DMS153 treated with DMSO at 0.1 percent for 48 hours (cell line): ENCODE measurements around the gene ESRRB.

Experiments used
- DNase-seq: peaks from one replicate; lab custom pipeline; 2025; ENCODE audit not compliant: unreplicated experiment; lab: John Stamatoyannopoulos, UW

ESRRB gene

GRCh38 chr14:76351941-76352340 lies 24.0 kb upstream of the ESRRB start:
- no peak for DNase-seq

GRCh38 chr14:76352639-76353281 lies 23.2 kb upstream of the ESRRB start:
- DNase-seq = peak; percentile 12

GRCh38 chr14:76354310-76354709 lies 21.6 kb upstream of the ESRRB start:
- no peak for DNase-seq

- DNase-seq = no peak
These were observed 20.2 kb upstream of the ESRRB start for GRCh38 chr14:76355771-76356170.

GRCh38 chr14:76371066-76371465 lies 4.9 kb upstream of the ESRRB start:
- DNase-seq = no peak

- no peak for DNase-seq
These were observed 2.5 kb upstream of the ESRRB start for GRCh38 chr14:76373456-76373855.

GRCh38 chr14:76375484-76375883 lies 453 bp upstream of the ESRRB start:
- DNase-seq = no peak

- DNase-seq = no peak
These were observed 506 bp downstream of the ESRRB start for GRCh38 chr14:76376409-76376877.

- no peak for DNase-seq
These were observed 1.2 kb downstream of the ESRRB start for GRCh38 chr14:76376878-76377734.

GRCh38 chr14:76377735-76378074 lies 1.8 kb downstream of the ESRRB start:
- DNase-seq = no peak

- DNase-seq = no peak
These were observed 5.1 kb downstream of the ESRRB start for GRCh38 chr14:76380991-76381390.

- no peak for DNase-seq
These were observed 6.0 kb downstream of the ESRRB start for GRCh38 chr14:76381817-76382494.

- no peak for DNase-seq
These were observed 6.5 kb downstream of the ESRRB start for GRCh38 chr14:76382495-76382832.

- DNase-seq = no peak
These were observed 9.5 kb downstream of the ESRRB start for GRCh38 chr14:76385435-76385834.

GRCh38 chr14:76386944-76387782 lies 11.2 kb downstream of the ESRRB start:
- DNase-seq = peak; percentile 24

GRCh38 chr14:76389841-76390240 lies 13.9 kb downstream of the ESRRB start:
- no peak for DNase-seq

GRCh38 chr14:76390621-76391020 lies 14.7 kb downstream of the ESRRB start:
- DNase-seq = no peak

GRCh38 chr14:76391981-76392690 lies 16.2 kb downstream of the ESRRB start:
- no peak for DNase-seq

GRCh38 chr14:76394569-76394968 lies 18.6 kb downstream of the ESRRB start:
- no peak for DNase-seq

GRCh38 chr14:76395161-76395560 lies 19.2 kb downstream of the ESRRB start:
- DNase-seq = no peak
